Activated CD4-positive, alpha-beta T cell treated with anti-CD3 and anti-CD28 coated beads, Interleukin-2, amount 10 ng/mL, durations not matched to agents 7 days and 5 days (primary cell): ENCODE data around the gene TADA3. TPM values are rescaled to one million over a fixed set of nuclear protein-coding genes. Genes with fewer than 3 reads are reported as not detected.

ENCODE experiments used
- CTCF ChIA-PET: fragments of 350-600 bp; sonication (Branson Sonifier 250); formaldehyde crosslinking; loops from one replicate; lab custom pipeline; 2021; ENCODE audit warnings: antibody characterized with exemption; lab: Charles Lee
- POLR2A ChIA-PET: fragments of 350-600 bp; sonication (Branson Sonifier 250); formaldehyde crosslinking; loops from one replicate; lab custom pipeline; 2021; ENCODE audit warnings: antibody characterized with exemption; lab: Charles Lee
- DNase-seq: peaks from one replicate; pipeline ENCODE4 v3.0.0-alpha.2; 2020
- H3K27ac Mint-ChIP-seq: one replicate; pipeline ENCODE4 v1.8.0; 2021; ENCODE audit warnings: mild to moderate bottlenecking, moderate library complexity, mixed read lengths
- H3K27me3 Mint-ChIP-seq: one replicate; pipeline ENCODE4 v1.8.0; 2021; ENCODE audit warnings: mixed read lengths
- H3K36me3 Mint-ChIP-seq: one replicate; pipeline ENCODE4 v1.8.0; 2021; ENCODE audit warnings: low read depth, mixed read lengths
- H3K4me1 Mint-ChIP-seq: one replicate; pipeline ENCODE4 v1.8.0; 2021; ENCODE audit warnings: mixed read lengths
- H3K4me3 Mint-ChIP-seq: one replicate; pipeline ENCODE4 v1.8.0; 2021; ENCODE audit warnings: mild to moderate bottlenecking, moderate library complexity, mixed read lengths
- H3K9me3 Mint-ChIP-seq: one replicate; pipeline ENCODE4 v1.8.0; 2021; ENCODE audit warnings: mixed read lengths
- total RNA-seq, 2 experiments: library from RNA; stranded (reverse); gene quantifications; one replicate each; pipeline ENCODE4 v1.2.3, GENCODE V29; 2021

The TADA3 gene
- total RNA-seq, 2 experiments from 2014 or later = 77.6 to 82.3 TPM

DNA sequence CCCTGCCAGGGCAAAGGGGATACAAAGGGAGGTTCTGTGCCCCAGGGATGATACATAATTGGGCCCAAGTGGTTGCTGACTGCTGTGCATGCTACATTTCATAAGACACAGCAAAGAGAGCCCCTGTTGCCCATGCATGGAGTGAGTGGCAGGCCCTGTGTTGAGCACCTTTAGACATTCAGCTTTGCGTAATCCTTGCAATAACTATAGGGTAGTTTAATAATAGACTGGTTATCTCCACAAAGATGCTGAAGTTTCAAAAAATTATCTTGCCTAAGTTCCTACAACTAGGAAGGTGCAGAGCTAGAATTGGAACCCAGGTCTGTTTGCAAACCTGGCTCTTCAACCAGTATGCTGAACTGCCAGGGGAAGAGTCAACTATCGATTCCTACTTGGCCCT, 44.2 kb downstream of the TADA3 start:
- Mint-ChIP-seq H3K4me1 (peaks cover 31% of the 10 kb centered on the region), H3K27ac (no peak overlapping the region), H3K36me3 (peaks cover 66% of the 10 kb centered on the region), H3K4me3 (no peak overlapping the region), H3K27me3 (no peaks in the 10 kb centered on the region), H3K9me3 (no peaks in the 10 kb centered on the region)
- CTCF ChIA-PET = interaction anchor here (11.1 kb wide), 1 partner anchor 13 kb away, joined by 93 read pairs; the partner anchor contains the start of gene BRPF1
- DNase-seq = no peak
- POLR2A ChIA-PET = no interaction called here

GRCh38 chr3:9747267-9747666, 45.0 kb downstream of the TADA3 start:
- Mint-ChIP-seq H3K4me1 (peaks cover 38% of the 10 kb centered on the region), H3K27ac (no peak overlapping the region)

DNA sequence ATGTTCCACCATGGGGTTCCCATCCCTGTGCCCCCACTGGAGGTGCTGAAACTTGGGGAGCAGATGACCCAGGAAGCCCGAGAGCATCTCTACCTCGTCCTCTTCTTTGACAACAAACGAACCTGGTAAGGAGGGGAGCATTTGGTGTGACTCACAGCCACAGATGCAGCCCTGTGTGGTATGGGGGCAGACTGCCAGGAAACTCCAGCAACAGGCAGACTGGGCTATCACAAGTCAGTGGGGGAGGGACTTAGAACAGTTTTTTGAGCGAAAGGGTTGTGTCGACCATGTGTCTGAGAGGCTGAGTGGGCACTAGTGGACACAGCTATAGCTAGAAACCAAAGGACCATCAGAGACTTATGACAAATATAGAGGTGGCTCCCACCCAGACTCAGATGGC, 45.9 kb downstream of the TADA3 start:
- no peak for DNase-seq
- no peak overlapping the region for H3K4me3 Mint-ChIP-seq
- no peak overlapping the region for H3K27ac Mint-ChIP-seq
- ChIA-PET CTCF (interaction anchor here (11.1 kb wide), 1 partner anchor 11 kb away, joined by 93 read pairs; the partner anchor contains the start of gene BRPF1), POLR2A (no interaction called here)
- no peaks in the 10 kb centered on the region for H3K27me3 Mint-ChIP-seq
- H3K4me1 Mint-ChIP-seq = peaks cover 29% of the 10 kb centered on the region
- H3K36me3 Mint-ChIP-seq = peaks cover 68% of the 10 kb centered on the region
- no peaks in the 10 kb centered on the region for H3K9me3 Mint-ChIP-seq

More at GRCh38 chr3:9747267-9747666, 45.0 kb downstream of the TADA3 start:
- DNase-seq = no peak
- H3K27me3 Mint-ChIP-seq = no peaks in the 10 kb centered on the region
- no peaks in the 10 kb centered on the region for H3K9me3 Mint-ChIP-seq
- ChIA-PET CTCF (interaction anchor here (11.1 kb wide), 1 partner anchor 12 kb away, joined by 93 read pairs; the partner anchor contains the start of gene BRPF1), POLR2A (no interaction called here)
- H3K36me3 Mint-ChIP-seq = peaks cover 70% of the 10 kb centered on the region
- no peak overlapping the region for H3K4me3 Mint-ChIP-seq

- no peak overlapping the region for H3K27ac Mint-ChIP-seq
These were observed 46.8 kb downstream of the TADA3 start for GRCh38 chr3:9745521-9745920.

GRCh38 chr3:9744162-9744561, 48.1 kb downstream of the TADA3 start:
- peaks cover 19% of the 10 kb centered on the region for H3K4me1 Mint-ChIP-seq
- peaks cover 73% of the 10 kb centered on the region for H3K36me3 Mint-ChIP-seq
- ChIA-PET POLR2A (no interaction called here), CTCF (interaction anchor here (0.8 to 11.1 kb wide), 3 partner anchors 9 to 64 kb away, joined by 3 to 93 read pairs (median 4); partner anchors contain the start of gene BRPF1)
- H3K4me3 Mint-ChIP-seq = no peak overlapping the region
- H3K27me3 Mint-ChIP-seq = no peaks in the 10 kb centered on the region
- no peak overlapping the region for H3K27ac Mint-ChIP-seq
- no peak for DNase-seq
- no peaks in the 10 kb centered on the region for H3K9me3 Mint-ChIP-seq

More at GRCh38 chr3:9745521-9745920, 46.8 kb downstream of the TADA3 start:
- POLR2A ChIA-PET = no interaction called here
- H3K4me3 Mint-ChIP-seq = no peak overlapping the region
- H3K9me3 Mint-ChIP-seq = no peaks in the 10 kb centered on the region
- peaks cover 22% of the 10 kb centered on the region for H3K4me1 Mint-ChIP-seq
- no peaks in the 10 kb centered on the region for H3K27me3 Mint-ChIP-seq
- CTCF ChIA-PET = interaction anchor here (1.2 to 11.1 kb wide), 2 partner anchors 11 to 19 kb away, joined by 3 to 93 read pairs; partner anchors contain the start of gene BRPF1
- no peak for DNase-seq
- peaks cover 72% of the 10 kb centered on the region for H3K36me3 Mint-ChIP-seq

- no peaks in the 10 kb centered on the region for H3K9me3 Mint-ChIP-seq
- ChIA-PET POLR2A (no interaction called here), CTCF (interaction anchor here (0.8 to 11.1 kb wide), 4 partner anchors 9 to 16 kb away, joined by 3 to 93 read pairs (median 4); partner anchors contain the start of gene BRPF1)
- H3K27ac Mint-ChIP-seq = no peak overlapping the region
- DNase-seq = no peak
- H3K4me1 Mint-ChIP-seq = peaks cover 14% of the 10 kb centered on the region
- H3K4me3 Mint-ChIP-seq = no peak overlapping the region
- peaks cover 73% of the 10 kb centered on the region for H3K36me3 Mint-ChIP-seq
- no peaks in the 10 kb centered on the region for H3K27me3 Mint-ChIP-seq
These were observed 48.7 kb downstream of the TADA3 start for GRCh38 chr3:9743548-9743947.

DNA sequence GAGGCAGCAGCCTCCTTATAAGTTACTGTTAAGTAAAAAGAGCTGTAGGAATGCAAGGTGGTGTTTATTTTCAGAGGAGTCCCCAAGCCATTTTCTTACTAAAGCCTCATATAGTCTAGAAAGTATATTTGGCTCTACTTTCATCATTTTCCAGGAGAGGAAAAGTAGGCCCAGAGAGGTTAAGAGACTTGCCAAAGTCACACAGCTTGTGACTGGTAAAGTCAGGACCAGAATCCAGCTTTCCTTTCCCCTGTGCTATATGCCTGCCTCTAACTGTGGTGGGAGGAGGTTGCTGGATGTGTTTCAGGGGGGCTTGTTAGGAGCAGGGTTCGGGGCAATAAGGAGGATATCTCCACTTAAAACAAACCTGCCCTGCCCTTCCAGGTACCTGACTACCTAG, 49.7 kb downstream of the TADA3 start:
- H3K27ac Mint-ChIP-seq = no peak overlapping the region
- H3K4me3 Mint-ChIP-seq = no peak overlapping the region
- H3K27me3 Mint-ChIP-seq = no peaks in the 10 kb centered on the region
- H3K9me3 Mint-ChIP-seq = no peaks in the 10 kb centered on the region
- ChIA-PET CTCF (interaction anchor here (0.5 to 11.1 kb wide), 5 partner anchors 8 to 221 kb away, joined by 3 to 93 read pairs (median 3); partner anchors contain the start of gene BRPF1), POLR2A (no interaction called here)
- DNase-seq = no peak
- H3K36me3 Mint-ChIP-seq = peaks cover 69% of the 10 kb centered on the region
- H3K4me1 Mint-ChIP-seq = peaks cover 14% of the 10 kb centered on the region

DNA sequence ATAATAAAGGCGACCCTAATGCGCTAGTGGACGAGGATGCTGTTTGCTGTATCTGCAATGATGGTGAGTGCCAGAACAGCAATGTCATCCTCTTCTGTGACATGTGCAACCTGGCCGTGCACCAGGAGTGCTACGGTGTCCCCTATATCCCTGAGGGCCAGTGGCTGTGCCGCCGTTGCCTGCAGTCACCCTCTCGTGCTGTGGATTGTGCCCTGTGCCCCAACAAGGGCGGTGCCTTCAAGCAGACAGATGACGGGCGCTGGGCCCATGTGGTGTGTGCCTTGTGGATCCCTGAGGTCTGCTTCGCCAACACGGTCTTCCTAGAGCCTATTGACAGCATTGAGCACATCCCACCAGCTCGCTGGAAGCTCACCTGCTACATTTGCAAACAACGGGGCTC, 53.1 kb downstream of the TADA3 start:
- no peak overlapping the region for H3K4me3 Mint-ChIP-seq
- H3K36me3 Mint-ChIP-seq = peaks cover 70% of the 10 kb centered on the region
- DNase-seq = no peak
- POLR2A ChIA-PET = no interaction called here
- no peaks in the 10 kb centered on the region for H3K27me3 Mint-ChIP-seq
- peaks cover 36% of the 10 kb centered on the region for H3K4me1 Mint-ChIP-seq
- CTCF ChIA-PET = interaction anchor here (3.5 to 9.2 kb wide), 2 partner anchors 7 to 11 kb away, joined by 16 to 93 read pairs; partner anchors contain the start of gene OGG1
- H3K9me3 Mint-ChIP-seq = no peaks in the 10 kb centered on the region
- H3K27ac Mint-ChIP-seq = no peak overlapping the region

- H3K4me3 Mint-ChIP-seq = no peak overlapping the region
- H3K4me1 Mint-ChIP-seq = peaks cover 48% of the 10 kb centered on the region
- DNase-seq = no peak
- CTCF ChIA-PET = interaction anchor here (0.6 to 9.2 kb wide), 5 partner anchors 9 to 697 kb away, joined by 3 to 93 read pairs (median 4); partner anchors contain the start of gene OGG1
- POLR2A ChIA-PET = no interaction called here
- H3K27ac Mint-ChIP-seq = peak overlapping the region; percentile 23
- H3K9me3 Mint-ChIP-seq = no peaks in the 10 kb centered on the region
- H3K27me3 Mint-ChIP-seq = no peaks in the 10 kb centered on the region
- peaks cover 66% of the 10 kb centered on the region for H3K36me3 Mint-ChIP-seq
These were observed 55.4 kb downstream of the TADA3 start for GRCh38 chr3:9736831-9737230.

DNA sequence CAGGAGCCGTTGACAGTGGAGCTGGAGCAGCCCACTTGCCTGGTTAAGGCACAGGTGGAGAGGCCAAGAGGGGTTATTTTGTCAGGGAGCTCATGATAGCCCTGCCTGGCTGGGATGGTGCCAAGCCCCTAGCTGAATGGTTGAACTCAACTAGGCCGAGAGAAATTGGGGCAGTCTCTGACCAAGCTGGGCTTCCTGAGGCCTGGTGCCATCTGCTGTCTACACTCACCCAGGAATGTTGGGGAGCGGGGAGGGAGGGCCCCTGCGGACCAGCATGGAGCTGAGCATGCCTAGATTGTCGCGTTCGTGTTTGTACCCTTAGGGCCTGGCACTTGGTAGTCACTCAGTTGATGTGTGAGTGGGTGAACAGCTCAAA, 59.5 kb downstream of the TADA3 start:
- peaks cover 35% of the 10 kb centered on the region for H3K36me3 Mint-ChIP-seq
- peak overlapping the region; percentile 88 for H3K27ac Mint-ChIP-seq
- CTCF ChIA-PET = interaction anchor here (0.6 to 9.2 kb wide), 7 partner anchors 14 to 1657 kb away, joined by 3 to 93 read pairs (median 3); partner anchors contain the start of genes ARPC4, OGG1 and TADA3
- H3K27me3 Mint-ChIP-seq = no peaks in the 10 kb centered on the region
- H3K4me1 Mint-ChIP-seq = peaks cover 60% of the 10 kb centered on the region
- peak overlapping the region; percentile 91 for H3K4me3 Mint-ChIP-seq
- no peak for DNase-seq
- H3K9me3 Mint-ChIP-seq = no peaks in the 10 kb centered on the region
- POLR2A ChIA-PET = interaction anchor here (0.6 to 1.0 kb wide), 2 partner anchors 59 to 64 kb away, joined by 3 to 6 read pairs; partner anchors contain the start of genes ARPC4 and TADA3

DNA sequence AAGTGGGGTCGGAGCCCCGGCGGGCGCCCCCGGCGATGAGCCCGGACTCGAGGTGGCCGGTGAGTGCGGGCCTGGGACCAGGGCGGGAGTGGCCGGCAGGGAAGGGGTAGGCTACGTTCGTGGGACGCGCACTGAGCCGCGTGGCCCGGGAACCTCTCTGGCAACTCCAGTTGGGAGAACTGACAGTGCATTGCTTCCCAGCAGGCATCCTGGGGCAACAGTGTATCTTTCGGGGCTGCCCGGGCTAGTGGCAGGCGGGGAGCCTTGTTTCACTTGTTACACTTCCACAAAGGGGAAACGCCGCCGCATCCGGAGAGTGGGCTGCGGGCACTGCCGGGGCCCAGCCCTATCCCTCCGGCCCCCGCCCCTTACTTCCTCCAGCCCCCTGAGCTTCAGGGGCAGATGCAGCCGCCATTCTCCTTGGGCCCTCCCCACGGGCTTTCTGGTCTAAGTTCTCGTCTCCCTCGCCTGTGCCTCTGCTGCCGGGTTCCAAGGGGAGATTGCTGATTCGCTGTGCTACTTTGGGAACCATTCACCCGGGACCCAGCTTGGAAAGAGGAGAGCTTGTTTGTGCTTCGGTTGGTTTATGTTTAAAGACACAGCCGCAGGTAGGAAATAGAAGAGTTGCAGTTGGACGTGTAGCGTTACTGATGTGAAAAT, 60.1 kb downstream of the TADA3 start:
- no peaks in the 10 kb centered on the region for H3K9me3 Mint-ChIP-seq
- CTCF ChIA-PET = interaction anchor here (0.9 to 9.2 kb wide), 4 partner anchors 14 to 369 kb away, joined by 3 to 93 read pairs (median 5); partner anchors contain the start of genes ARPC4, OGG1, TADA3 and THUMPD3
- H3K27me3 Mint-ChIP-seq = no peaks in the 10 kb centered on the region
- H3K36me3 Mint-ChIP-seq = peaks cover 35% of the 10 kb centered on the region
- peak overlapping the region; percentile 88 for H3K27ac Mint-ChIP-seq
- peak overlapping the region; percentile 91 for H3K4me3 Mint-ChIP-seq
- POLR2A ChIA-PET = interaction anchor here (1.0 to 1.5 kb wide), 2 partner anchors 60 to 369 kb away, joined by 3 read pairs; partner anchors contain the start of genes ARPC4, TADA3 and THUMPD3
- DNase-seq = peak; percentile 65
- H3K4me1 Mint-ChIP-seq = peaks cover 65% of the 10 kb centered on the region

DNA sequence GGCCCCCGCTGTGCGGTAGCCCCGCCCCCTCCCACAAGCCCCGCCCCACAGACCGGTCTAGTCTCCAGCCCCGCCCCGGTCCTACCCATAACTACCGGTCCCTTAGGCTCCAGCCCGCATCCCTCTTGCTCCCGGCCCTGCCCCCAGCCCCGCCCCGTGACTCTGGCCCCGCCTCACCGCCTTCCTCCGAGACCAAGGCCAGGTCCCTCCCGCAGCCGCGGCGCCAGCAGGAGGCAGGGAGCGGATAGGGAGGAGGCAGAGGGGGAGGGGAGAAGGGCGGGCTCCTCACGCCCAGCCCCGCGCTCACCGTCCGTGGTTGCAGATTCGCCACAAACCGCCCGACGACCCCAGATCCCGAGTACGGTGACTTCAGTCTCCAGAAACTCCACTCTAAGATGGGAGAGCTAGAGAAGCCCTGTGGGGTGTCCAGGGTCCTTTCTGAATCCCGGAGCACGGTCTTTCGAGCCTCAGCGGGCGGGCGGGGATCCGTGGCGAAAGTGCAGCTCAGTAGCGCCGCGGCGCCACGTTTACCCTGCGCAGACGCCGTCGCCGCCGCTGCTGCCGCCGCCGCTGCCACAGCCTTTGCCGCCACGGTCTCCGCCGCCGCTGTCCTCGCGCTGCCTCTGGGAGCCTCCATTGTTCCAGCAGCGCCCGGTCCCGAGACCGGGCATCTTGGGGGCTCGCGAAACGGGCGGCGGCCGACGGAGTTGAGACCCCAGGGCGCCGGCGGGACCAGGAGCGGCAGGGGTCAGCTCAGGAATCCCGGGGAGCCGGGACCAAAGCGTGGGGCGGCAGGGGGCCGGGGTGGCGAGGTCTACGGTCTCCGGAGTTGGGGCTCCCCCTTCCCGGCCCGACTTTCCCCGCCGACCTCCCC, 60.8 kb downstream of the TADA3 start, which contains the start of gene BRPF1:
Gene BRPF1, plus strand, starts transcription at position 530 of the 874 bp plus-strand sequence. CDS start 2,406 bp downstream, outside the sequence.
- peak; percentile 99 for DNase-seq
- peaks cover 31% of the 10 kb centered on the region for H3K36me3 Mint-ChIP-seq
- ChIA-PET POLR2A (interaction anchor here (1.5 kb wide), 1 partner anchor 368 kb away, joined by 3 read pairs; the partner anchor contains the start of gene THUMPD3), CTCF (interaction anchor here (0.6 to 9.2 kb wide), 4 partner anchors 15 to 368 kb away, joined by 3 to 93 read pairs (median 3); partner anchors contain the start of genes OGG1 and THUMPD3)
- peak within 1 kb of the TSS; percentile 91 for H3K4me3 Mint-ChIP-seq
- peaks cover 66% of the 10 kb centered on the region for H3K4me1 Mint-ChIP-seq
- H3K27me3 Mint-ChIP-seq = no peaks in the 10 kb centered on the region
- H3K9me3 Mint-ChIP-seq = no peaks in the 10 kb centered on the region
- peak within 1 kb of the TSS; percentile 96 for H3K27ac Mint-ChIP-seq
